ENCODE data around the gene OVCA2. TPM values are rescaled to one million over a fixed set of nuclear protein-coding genes. Genes with fewer than 3 reads are reported as not detected.

OVCA2 gene
- total and polyA plus RNA-seq, 2 experiments from 2014 or later: 66.1 to 92.0 TPM

- 12 to 17% methylated on average over 5 to 7 of the region's 9 CpGs for WGBS, 2 experiments (ENCODE audit: low coverage in 1 of 2, low lambda C conversion rate in 2 of 2, missing lambda C conversion rate in 2 of 2)
Observed at GRCh38 chr17:2034806-2035540, 6.8 kb upstream of the OVCA2 start.

DNA sequence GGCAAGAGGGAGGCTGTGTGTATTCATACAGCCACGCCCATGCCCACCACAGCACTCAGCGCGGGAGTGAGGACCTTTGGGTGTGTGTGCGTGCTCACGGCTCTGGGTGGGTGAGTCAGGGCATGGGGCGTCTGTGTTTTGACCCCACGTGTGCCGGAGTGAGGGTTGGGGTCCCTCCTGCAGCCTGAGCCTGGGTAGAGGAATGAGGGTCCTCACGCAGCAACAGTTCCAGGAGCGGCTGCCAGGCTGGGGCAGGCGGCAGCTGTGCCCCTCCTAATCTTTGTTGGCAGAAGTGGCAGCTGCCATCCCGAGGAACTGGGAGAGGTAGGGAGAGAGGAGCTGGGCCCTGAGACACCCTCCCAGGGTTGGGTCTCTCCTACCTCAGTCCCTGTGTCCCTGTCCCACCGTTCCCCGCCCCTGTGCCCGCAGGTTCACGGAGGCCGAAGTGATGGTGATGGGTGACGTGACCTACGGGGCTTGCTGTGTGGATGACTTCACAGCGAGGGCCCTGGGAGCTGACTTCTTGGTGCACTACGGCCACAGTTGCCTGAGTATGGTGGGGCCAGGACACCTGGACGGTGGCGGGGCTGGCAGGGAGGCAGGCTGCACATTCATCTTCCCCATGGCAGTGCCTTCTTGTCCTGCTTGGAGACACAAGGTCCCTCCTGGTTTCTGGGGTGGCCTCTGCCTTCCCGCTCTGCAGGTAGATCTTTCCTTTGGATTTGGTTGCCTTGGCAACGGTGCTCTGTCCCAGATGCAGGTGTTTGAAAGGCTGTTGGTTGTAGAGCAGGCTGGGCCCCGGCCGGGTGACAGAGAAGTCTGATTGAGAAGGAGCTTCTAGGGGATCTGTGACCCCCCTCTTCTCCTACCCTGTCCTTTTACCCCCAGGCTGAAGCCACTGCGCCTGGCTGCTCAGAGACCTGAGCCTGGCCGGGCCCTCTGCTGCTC, 6.0 kb upstream of the OVCA2 start:
- H3K9ac ChIP-seq: peak overlapping the region; percentile 39
- no peaks in the 10 kb centered on the region for H4K20me1 ChIP-seq (ENCODE audit: insufficient read depth)
- peaks cover 18% of the 10 kb centered on the region for H3K79me2 ChIP-seq (ENCODE audit: insufficient read depth)
- H3K9me3 ChIP-seq (ENCODE audit: low read depth): no peaks in the 10 kb centered on the region
- peaks cover 20% of the 10 kb centered on the region for H3F3A ChIP-seq (ENCODE audit: insufficient read depth)
- TF ChIP-seq EZH2 (IDR thresholded peaks at IDR 0.05; ENCODE audit: insufficient read depth, poor library complexity, severe bottlenecking): no peak
- TF ChIP-seq EZH2phosphoT487 (IDR thresholded peaks at IDR 0.05; ENCODE audit: insufficient read depth, low read depth): no peak
- in situ Hi-C loops (cut with MboI): no loop called here
- H3K4me3 ChIP-seq: peak overlapping the region; percentile 25; the same call in 1 of the 2 replicates
- H3K27ac ChIP-seq: peak overlapping the region; percentile 26
- DNase-seq: no peak
- H3K27me3 ChIP-seq (replicated peaks; ENCODE audit: insufficient read depth): no peaks in the 10 kb centered on the region
- no peaks in the 10 kb centered on the region for H3K9me2 ChIP-seq (ENCODE audit: insufficient read depth)
- peaks cover 5% of the 10 kb centered on the region; the same call in 1 of the 2 replicates for H3K36me3 ChIP-seq (ENCODE audit: low read depth)
- H3K4me1 ChIP-seq (ENCODE audit: insufficient read depth): peaks cover 26% of the 10 kb centered on the region
- no peak overlapping the region for H3K4me2 ChIP-seq (ENCODE audit: unreplicated experiment)
- 87 to 88% methylated on average over 27 of the region's 29 CpGs for whole genome bisulfite sequencing, 2 experiments (ENCODE audit: low coverage in 1 of 2, low lambda C conversion rate in 2 of 2, missing lambda C conversion rate in 2 of 2)
- H2AFZ ChIP-seq: no peak overlapping the region

More at GRCh38 chr17:2034806-2035540, 6.8 kb upstream of the OVCA2 start:
- in situ Hi-C loops (cut with MboI): no loop called here
- TF ChIP-seq EZH2phosphoT487 (IDR thresholded peaks at IDR 0.05; ENCODE audit: insufficient read depth, low read depth) (no peak), EZH2 (IDR thresholded peaks at IDR 0.05; ENCODE audit: insufficient read depth, poor library complexity, severe bottlenecking) (no peak)
- H3F3A ChIP-seq (ENCODE audit: insufficient read depth): peaks cover 12% of the 10 kb centered on the region; the same call in 1 of the 2 replicates
- peak overlapping the region; percentile 26 for H3K27ac ChIP-seq
- H3K9me3 ChIP-seq (ENCODE audit: low read depth): no peaks in the 10 kb centered on the region
- peak overlapping the region; percentile 39 for H3K9ac ChIP-seq
- H3K36me3 ChIP-seq (ENCODE audit: low read depth): peaks cover 5% of the 10 kb centered on the region; the same call in 1 of the 2 replicates
- H3K79me2 ChIP-seq (ENCODE audit: insufficient read depth): peaks cover 19% of the 10 kb centered on the region
- no peaks in the 10 kb centered on the region for H4K20me1 ChIP-seq (ENCODE audit: insufficient read depth)
- H3K4me1 ChIP-seq (ENCODE audit: insufficient read depth): peaks cover 26% of the 10 kb centered on the region
- DNase-seq: peak; percentile 94
- peak overlapping the region; percentile 44 for H3K4me2 ChIP-seq (ENCODE audit: unreplicated experiment)
- H3K9me2 ChIP-seq (ENCODE audit: insufficient read depth): no peaks in the 10 kb centered on the region
- H2AFZ ChIP-seq: no peak overlapping the region
- H3K27me3 ChIP-seq (replicated peaks; ENCODE audit: insufficient read depth): no peaks in the 10 kb centered on the region
- peak overlapping the region; percentile 25; the same call in 1 of the 2 replicates for H3K4me3 ChIP-seq

- no peak for DNase-seq
- H3K9me3 ChIP-seq (ENCODE audit: low read depth): no peaks in the 10 kb centered on the region
- H3K4me3 ChIP-seq: no peak overlapping the region
- no peak overlapping the region for H3K9ac ChIP-seq
- peaks cover 5% of the 10 kb centered on the region; the same call in 1 of the 2 replicates for H3K36me3 ChIP-seq (ENCODE audit: low read depth)
- peaks cover 23% of the 10 kb centered on the region for H3F3A ChIP-seq (ENCODE audit: insufficient read depth)
- no peak overlapping the region for H2AFZ ChIP-seq
- no peaks in the 10 kb centered on the region for H4K20me1 ChIP-seq (ENCODE audit: insufficient read depth)
- TF ChIP-seq EZH2 (IDR thresholded peaks at IDR 0.05; ENCODE audit: insufficient read depth, poor library complexity, severe bottlenecking) (no peak), EZH2phosphoT487 (IDR thresholded peaks at IDR 0.05; ENCODE audit: insufficient read depth, low read depth) (no peak)
- no peak overlapping the region for H3K4me2 ChIP-seq (ENCODE audit: unreplicated experiment)
- H3K9me2 ChIP-seq (ENCODE audit: insufficient read depth): no peaks in the 10 kb centered on the region
- H3K79me2 ChIP-seq (ENCODE audit: insufficient read depth): peaks cover 6% of the 10 kb centered on the region
- peaks cover 16% of the 10 kb centered on the region for H3K4me1 ChIP-seq (ENCODE audit: insufficient read depth)
- H3K27me3 ChIP-seq (replicated peaks; ENCODE audit: insufficient read depth): no peaks in the 10 kb centered on the region
- in situ Hi-C loops (cut with MboI): no loop called here
- 87 to 89% methylated on average over 10 of the region's 10 CpGs for WGBS, 2 experiments (ENCODE audit: low coverage in 1 of 2, low lambda C conversion rate in 2 of 2, missing lambda C conversion rate in 2 of 2)
- no peak overlapping the region for H3K27ac ChIP-seq
Observed at GRCh38 chr17:2037155-2037554, 4.7 kb upstream of the OVCA2 start.

DNA sequence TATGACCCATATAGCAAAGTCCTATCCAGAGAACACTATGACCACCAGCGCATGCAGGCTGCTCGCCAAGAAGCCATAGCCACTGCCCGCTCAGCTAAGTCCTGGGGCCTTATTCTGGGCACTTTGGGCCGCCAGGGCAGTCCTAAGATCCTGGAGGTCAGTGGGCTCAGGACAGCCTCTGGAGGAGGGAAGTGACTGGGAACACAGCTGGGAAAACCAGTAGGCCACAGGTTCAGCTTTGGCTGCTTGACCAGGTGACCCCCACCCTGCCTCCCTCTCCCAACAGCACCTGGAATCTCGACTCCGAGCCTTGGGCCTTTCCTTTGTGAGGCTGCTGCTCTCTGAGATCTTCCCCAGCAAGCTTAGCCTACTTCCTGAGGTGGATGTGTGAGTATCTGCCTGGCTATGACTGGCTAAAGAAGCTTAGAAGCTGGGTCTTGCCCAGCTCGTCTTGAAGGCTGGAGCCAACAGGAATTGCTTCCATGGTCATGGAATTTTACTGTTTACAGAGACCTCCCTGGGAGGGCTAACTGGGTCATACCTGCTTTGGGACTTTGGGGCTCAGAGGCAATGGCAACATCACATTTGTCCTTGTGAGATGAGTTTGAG, 1.5 kb upstream of the OVCA2 start:
- H3K9me3 ChIP-seq (ENCODE audit: low read depth): no peaks in the 10 kb centered on the region
- no peak overlapping the region for H3K9ac ChIP-seq
- WGBS, 2 experiments (ENCODE audit: low coverage in 1 of 2, low lambda C conversion rate in 2 of 2, missing lambda C conversion rate in 2 of 2): 85 to 87% methylated on average over 7 of the region's 7 CpGs
- no peaks in the 10 kb centered on the region for H3K9me2 ChIP-seq (ENCODE audit: insufficient read depth)
- peaks cover 29% of the 10 kb centered on the region for H3K79me2 ChIP-seq (ENCODE audit: insufficient read depth)
- no peaks in the 10 kb centered on the region for H4K20me1 ChIP-seq (ENCODE audit: insufficient read depth)
- DNase-seq: peak; percentile 25
- in situ Hi-C loops (cut with MboI): no loop called here
- H3K27me3 ChIP-seq (replicated peaks; ENCODE audit: insufficient read depth): no peaks in the 10 kb centered on the region
- no peak for TF ChIP-seq EZH2 (IDR thresholded peaks at IDR 0.05; ENCODE audit: insufficient read depth, poor library complexity, severe bottlenecking)
- no peak for TF ChIP-seq EZH2phosphoT487 (IDR thresholded peaks at IDR 0.05; ENCODE audit: insufficient read depth, low read depth)
- peaks cover 12% of the 10 kb centered on the region; the same call in 1 of the 2 replicates for H3K36me3 ChIP-seq (ENCODE audit: low read depth)
- no peak overlapping the region for H3K4me3 ChIP-seq
- H3F3A ChIP-seq (ENCODE audit: insufficient read depth): peaks cover 34% of the 10 kb centered on the region
- peaks cover 25% of the 10 kb centered on the region for H3K4me1 ChIP-seq (ENCODE audit: insufficient read depth)
- H3K27ac ChIP-seq: no peak overlapping the region
- no peak overlapping the region for H3K4me2 ChIP-seq (ENCODE audit: unreplicated experiment)
- no peak overlapping the region for H2AFZ ChIP-seq

All from GM23248 (cell line).